GM19193 (cell line): ENCODE data around the gene SOX18.

Experiments
- POLR2A ChIP-seq: IDR thresholded peaks from 4 replicates; pipeline ENCODE4 v1.6.1; 2011; ENCODE audit not compliant: insufficient read depth, insufficient read length; ENCODE audit errors: extremely low read depth

SOX18 gene

DNA sequence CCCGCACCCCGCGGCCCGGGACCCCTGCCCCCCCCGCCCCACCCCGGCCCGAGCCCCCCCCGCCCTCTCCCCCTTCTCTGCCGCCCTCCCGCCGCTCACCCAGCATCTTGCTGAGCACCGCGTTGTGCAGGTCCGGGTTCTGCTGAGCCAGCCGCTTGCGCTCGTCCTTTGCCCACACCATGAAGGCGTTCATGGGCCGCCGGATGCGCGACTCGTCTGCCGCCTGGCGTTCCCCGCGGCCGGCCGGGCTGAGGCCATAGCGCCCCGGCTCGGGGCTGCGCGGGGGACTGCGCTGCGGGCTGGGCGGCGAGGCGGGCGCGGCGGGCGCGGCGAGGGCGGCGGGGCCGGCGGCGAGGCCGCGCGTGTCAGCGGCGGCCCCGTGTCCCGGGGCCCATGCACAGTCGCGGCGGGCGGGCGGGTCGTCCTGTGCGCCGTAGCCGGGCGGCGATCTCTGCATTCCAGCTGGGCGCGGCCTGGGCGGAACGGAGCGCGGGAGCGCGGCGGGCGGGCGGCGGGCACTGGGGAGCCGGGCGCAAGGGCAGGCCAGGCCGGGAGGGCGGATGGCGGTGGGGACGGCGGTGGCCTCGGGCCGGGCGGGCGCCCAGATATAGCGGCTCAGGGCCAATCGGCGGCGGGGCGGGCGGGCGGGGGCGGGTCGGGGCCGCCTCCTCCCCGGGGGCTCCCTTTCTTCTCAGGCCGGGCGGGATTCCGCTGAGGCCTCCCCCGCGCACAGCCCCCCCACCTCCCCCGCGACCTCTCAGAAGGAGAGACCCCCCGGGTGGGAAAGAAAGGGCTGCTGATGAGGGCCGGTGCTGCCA, at the start of gene SOX18:
Gene SOX18 (minus strand): TSS at position 580 of the 818 bp plus-strand sequence. CDS start 123 bp downstream, at position 457.
- TF ChIP-seq POLR2A: no peak

DNA sequence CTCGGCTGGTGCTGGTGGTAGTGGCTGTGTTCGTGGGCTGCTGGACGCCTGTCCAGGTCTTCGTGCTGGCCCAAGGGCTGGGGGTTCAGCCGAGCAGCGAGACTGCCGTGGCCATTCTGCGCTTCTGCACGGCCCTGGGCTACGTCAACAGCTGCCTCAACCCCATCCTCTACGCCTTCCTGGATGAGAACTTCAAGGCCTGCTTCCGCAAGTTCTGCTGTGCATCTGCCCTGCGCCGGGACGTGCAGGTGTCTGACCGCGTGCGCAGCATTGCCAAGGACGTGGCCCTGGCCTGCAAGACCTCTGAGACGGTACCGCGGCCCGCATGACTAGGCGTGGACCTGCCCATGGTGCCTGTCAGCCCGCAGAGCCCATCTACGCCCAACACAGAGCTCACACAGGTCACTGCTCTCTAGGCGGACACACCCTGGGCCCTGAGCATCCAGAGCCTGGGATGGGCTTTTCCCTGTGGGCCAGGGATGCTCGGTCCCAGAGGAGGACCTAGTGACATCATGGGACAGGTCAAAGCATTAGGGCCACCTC, 49.1 kb upstream of the SOX18 start:
- TF ChIP-seq POLR2A: no peak

DNA sequence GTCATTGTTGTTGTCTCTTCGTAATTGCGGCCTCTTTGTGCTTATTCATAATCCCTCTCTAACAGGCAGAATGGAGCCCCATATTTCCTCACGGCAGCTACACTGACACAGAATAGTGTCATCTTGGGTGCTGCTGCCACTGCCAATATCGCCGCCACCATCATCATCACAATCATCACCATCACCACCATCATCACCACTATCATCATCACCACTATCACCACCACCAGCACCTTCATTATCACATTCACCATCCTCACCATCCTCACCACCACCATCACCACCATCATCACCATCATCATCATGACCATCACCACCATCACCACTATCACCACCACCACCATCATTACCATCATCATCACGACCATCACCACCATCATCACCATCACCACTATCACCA, 47.1 kb upstream of the SOX18 start:
- TF ChIP-seq POLR2A: no peak

DNA sequence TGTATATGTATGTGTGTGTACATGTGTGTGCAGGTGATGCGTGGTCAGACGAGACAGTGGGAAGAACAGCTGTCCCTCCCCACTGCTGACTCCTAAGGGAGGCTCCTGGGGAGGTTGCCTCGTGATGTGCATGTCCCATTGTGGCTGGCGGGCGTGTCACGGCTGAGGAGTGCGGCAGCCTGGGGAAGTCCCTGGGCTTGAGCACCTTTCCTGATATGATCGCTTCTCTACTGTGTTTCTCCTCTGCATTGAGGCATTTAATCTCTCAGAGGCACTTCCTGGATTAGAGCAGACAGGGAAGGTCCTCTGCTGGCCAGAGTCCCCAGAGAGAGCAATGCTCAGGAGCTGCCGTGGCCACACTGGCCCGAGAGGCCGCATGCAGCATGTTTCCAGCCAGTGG, 46.5 kb upstream of the SOX18 start:
- TF ChIP-seq POLR2A: no peak

DNA sequence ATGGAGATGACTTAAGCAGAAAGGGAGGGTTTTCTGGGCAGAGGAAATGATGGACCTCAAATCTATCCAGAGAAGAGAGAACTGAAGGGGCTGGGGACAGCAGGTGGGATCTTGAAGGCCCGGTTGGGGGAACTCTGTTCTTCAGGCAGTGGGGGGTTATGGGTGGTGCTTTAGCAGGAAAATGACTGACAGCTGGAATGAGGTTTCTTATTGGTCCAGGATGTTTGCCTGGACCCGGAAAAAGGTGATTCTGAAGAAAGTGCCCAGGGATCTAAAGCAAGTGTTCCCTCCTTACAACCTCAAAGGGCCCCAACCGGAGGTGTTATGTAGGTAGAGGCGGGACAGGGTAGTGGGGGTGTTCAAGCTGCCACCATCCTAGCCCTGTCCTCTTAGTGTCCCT, 46.0 kb upstream of the SOX18 start:
- TF ChIP-seq POLR2A: no peak

DNA sequence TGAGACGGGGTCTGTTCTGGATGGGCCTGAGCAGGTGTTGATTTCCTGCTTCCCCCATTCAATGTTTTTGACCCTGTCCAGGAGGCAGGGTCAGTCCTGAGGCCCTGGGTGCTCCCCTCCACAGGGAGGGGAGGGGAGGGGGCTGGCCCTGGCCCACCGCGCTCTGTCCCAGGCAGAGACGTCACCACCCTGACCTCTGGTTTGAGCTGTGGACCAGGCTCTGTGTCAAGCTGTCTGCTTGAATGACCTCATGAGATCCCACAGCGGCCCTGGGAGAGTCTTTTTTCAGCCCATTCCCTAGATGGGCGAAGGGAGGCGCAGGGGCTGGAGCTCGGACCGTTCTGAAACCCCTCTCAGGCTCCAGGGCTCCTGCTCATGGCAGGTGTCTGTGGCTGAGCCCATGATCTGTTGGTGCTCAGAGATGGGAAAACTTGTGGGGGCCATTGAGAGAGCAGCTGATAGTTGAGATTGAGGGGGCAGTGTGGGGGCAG, 43.6 kb upstream of the SOX18 start:
- no peak for TF ChIP-seq POLR2A

DNA sequence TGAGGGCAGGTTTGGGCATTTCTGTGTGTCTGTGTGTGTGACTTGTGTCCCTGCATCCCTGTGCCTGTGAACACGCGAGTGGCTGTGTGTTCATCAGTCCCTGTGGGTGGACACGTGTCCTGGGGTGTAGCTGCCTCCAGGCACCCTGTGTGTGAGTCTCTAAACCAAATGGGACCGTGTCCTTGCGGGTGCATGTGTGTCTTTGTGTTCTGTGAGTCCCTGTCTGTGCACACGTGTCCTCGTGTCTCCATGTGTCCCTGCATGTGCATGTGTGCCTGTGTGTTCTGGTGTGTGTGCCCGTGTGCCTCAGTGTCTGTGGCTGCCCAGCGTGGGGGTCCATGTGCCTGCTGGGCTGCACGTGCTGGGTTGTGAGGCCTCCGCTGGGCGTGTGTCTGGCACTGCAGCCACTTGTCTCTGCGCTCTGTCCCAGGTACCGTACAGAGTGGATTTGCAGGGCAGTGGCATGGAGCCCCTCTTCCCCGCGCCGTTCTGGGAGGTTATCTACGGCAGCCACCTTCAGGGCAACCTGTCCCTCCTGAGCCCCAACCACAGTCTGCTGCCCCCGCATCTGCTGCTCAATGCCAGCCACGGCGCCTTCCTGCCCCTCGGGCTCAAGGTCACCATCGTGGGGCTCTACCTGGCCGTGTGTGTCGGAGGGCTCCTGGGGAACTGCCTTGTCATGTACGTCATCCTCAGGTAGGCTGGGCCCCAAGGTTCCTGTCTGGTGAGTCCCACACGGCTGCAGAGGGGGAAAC, 43.0 kb upstream of the SOX18 start:
- no peak for TF ChIP-seq POLR2A

DNA sequence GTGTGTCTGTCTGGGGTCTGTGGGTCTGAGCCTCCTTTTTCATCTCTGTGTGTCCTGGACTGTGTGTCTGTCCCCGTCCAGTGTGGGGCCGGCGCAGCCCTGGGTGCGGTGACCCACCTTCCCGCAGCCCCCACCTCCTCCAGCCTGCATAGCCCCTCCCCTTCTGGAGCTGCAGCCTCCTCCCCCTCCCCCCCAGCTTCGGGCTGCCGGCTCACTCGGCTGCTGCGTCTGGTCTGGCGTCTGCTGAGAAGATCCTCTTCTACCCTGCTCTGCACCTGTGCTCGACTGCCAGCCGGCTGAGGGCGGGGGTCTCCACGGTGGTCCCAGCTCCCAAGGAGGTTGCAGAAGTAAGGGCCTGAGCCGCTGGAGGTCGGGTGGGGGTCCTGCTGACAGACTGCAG, 42.3 kb upstream of the SOX18 start:
- TF ChIP-seq POLR2A: no peak

DNA sequence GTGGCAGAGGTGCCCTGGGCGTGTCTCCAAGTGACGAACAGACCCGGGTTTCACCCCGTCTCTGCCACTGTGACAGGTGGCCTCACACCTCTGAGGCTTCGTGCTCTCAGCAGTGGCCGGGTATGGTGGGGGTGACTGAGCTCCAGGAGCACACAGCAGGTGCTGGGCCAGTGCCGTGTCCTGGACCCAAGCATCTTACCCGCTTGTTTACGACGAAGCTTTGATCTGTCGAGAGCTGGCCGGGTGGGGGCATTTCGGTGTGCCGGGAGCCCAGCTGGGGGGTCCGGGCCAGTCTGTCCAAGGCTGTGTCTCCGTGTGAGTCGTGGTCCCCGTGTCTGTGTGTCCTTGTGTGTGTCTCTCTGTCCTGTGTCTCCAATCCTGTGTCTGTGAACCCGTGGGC, 41.9 kb upstream of the SOX18 start:
- TF ChIP-seq POLR2A: no peak

DNA sequence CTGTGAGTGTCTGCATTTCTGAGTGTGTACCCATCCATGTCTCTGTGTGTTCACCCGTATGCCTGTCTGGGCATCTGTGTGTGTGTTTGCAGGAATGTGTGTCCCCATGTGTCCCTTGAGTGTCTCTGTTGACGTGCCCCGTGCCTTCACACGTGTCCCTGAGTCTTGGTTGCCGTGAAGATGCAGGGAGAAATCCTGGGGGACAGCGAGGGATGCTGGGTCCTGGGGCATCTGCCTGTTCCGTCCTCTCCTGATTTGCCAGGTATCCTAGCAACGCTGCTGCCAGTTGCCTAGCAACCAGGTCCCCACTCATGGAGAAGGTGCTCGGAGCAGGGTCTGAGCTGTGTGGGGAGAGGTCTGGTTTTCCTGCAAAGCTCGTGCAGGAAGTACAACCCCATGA, 40.7 kb upstream of the SOX18 start:
- TF ChIP-seq POLR2A: no peak

DNA sequence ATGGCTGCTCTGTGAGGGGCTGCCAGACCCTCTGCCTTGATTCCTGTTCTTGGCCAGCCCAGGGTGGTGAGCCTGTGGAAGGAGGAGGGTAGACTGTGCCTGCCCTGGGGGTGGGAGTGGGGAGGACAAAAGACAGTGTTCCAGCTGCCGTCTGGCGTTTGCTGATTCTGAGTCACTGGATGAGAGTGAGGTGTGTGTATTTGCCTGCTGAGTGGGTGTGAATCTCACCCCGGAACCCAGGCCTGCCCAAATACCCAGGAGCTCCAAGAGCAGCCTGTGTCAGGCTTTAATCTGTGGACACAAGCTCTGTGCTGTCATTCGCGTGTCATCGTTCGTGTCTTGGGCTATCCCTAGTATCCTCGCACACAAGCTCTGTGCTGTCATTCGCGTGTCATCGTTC, 37.4 kb upstream of the SOX18 start:
- no peak for TF ChIP-seq POLR2A

DNA sequence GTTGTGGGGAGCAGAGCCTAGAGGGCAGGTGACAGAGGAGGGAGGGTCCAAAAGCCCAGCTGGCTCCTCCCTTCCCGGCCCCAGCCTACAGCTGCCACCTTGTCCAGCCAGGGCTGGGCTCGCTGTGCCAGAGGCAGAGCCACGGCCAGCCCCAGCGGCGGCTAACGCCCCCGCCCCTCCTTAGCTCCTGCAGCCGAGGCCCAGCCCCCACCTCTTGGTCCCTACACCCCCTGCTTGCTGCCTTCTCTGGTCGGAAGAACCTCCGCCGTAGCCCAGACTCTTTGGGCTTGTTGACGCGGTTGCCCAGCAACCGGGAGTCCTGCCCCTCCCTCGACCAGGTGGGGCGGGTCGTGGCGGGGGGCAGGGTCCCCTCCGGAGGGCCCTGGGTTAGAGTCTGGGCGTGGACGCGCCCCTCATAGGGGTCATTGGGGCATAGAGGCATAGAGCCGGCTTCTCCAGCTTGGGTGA, 35.3 kb upstream of the SOX18 start:
- no peak for TF ChIP-seq POLR2A

DNA sequence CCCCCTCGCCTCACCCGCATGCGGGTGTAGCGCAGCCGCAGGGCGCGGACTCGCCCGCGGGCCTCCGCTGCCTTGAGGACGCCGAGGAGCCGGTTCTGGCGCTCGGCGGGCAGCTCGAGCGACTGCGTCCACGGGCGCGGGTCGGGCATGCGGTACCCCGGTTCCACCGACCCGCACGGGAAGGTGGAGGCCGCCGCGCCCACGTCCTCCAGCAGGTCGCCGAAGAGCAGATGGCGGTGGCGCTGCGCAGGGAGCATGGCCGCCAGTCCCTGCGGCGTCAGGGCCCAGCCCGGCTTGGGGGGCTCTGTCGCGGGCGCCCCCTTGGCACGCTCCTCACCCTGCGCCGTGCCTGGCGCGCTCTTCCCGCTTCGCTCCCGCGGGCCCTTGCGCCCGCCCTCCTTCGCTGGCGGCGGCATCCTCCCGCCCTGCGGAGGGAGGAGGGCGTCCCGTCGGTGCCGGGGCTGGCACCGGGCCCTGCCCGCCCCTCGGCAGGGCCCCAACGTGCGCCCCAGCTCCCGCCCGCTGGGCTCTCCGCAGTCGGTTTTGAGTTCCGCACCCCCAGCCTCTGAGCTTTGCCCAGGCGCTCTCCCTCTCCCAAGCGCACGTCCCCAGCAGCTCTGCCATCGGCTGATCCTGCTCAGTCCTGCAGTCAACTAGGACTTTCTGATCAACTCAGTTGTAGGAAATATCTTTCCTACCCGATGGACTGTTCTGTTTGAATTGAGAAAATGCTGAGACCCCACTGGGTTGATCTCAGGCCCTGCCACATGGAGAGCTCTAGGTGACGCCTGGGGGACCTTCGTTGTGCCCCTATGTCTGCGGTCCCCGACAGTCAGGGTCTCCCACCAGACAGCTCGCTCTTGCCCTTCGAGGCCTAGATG, 34.6 kb upstream of the SOX18 start, which contains the start of gene LKAAEAR1:
Gene LKAAEAR1 (minus strand): TSS at position 595 of the 881 bp plus-strand sequence. CDS start 179 bp downstream, at position 416.
- TF ChIP-seq POLR2A: no peak

DNA sequence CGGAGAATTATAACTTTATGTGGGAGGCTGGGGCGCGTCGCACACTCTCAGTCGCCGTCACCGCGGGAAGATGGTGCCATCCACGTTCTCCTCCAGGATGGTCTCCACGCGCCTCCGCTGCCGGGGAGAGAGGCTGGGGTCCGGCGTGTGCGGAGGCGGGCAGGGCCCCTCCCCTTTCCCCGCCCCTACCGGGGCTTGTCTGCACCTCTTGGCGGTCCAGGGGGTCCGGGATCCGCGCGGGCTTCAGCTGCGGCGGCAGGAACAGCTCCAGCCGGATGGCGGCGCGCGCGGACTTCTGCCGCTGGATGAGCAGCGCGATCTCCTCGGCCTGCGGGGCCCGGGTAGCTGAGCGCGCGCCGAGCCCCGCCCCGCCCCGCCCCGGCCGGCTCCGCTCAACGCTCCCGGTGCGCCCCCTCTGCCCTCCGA, 34.0 kb upstream of the SOX18 start:
- TF ChIP-seq POLR2A: no peak

DNA sequence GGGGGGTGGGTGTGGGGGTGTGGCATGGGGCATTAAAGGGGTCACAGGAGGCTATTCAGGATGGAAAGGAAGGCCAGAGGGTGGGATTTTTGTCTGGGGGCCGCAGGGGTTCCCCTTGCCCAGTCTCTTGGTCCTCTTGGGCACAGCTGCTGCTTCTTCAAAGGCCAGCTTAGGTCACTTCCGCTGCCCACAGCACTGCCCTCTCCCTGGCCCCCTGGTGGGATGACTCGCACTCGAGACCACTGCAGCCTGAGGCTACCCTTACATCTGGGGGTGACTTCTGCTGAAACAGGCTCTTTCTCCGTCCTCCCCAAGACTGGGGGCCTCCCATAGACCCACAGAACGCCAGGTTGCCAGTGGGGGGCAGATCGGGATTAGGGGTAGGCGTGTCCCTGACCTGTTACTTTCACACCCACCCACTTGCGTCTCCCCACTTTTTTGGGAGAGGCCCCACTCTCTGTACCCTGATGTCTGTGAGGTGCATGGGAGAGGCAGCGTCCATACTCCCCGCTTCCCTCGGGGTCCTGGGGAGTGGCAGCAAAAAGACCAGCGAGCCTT, 33.5 kb upstream of the SOX18 start:
- no peak for TF ChIP-seq POLR2A
